Aorta (tissue), 5 donors: ENCODE results near the gene UBL4A. TPM values are rescaled to one million over a fixed set of nuclear protein-coding genes. Genes with fewer than 3 reads are reported as not detected.
"Not testable (repeated sequence)": the region's sequence is repeated elsewhere in the genome, so short reads cannot be mapped to it uniquely, and the experiment has no call there.

Experiments used
- ATAC-seq: fragments of 200-7000 bp; cut with Tn5 transposase; one replicate; pipeline ENCODE4 v1.9.1; 2022; ENCODE audit warnings: moderate library complexity; ENCODE audit not compliant: low FRiP score
- DNase-seq, 2 donors: peaks; one replicate each; pipeline ENCODE4 v3.0.0-alpha.2; 2020
- H3K27ac ChIP-seq, 2 donors: one replicate each; pipeline ENCODE4 v1.5.1; 2013; ENCODE audit warnings: low read length in 2 of 2, mild to moderate bottlenecking in 2 of 2, moderate library complexity in 2 of 2, control low read depth in 1 of 2, inconsistent platforms in 1 of 2, low read depth in 1 of 2
- H3K27me3 ChIP-seq, 2 donors: one replicate each; pipeline ENCODE4 v1.6.1; 2013; ENCODE audit warnings: control low read depth in 1 of 2, low read length in 1 of 2, mild to moderate bottlenecking in 1 of 2, moderate library complexity in 1 of 2; ENCODE audit not compliant: insufficient read depth in 2 of 2, control insufficient read depth in 1 of 2
- H3K36me3 ChIP-seq, 2 donors: one replicate each; pipeline ENCODE4 v1.6.1; 2013; ENCODE audit warnings: control low read depth in 1 of 2, low read length in 1 of 2, mild to moderate bottlenecking in 1 of 2; ENCODE audit not compliant: insufficient read depth in 2 of 2, control insufficient read depth in 1 of 2
- H3K4me1 ChIP-seq, 2 donors: one replicate each; pipeline ENCODE4 v1.6.1; 2013; ENCODE audit warnings: low read length in 2 of 2, control low read depth in 1 of 2, mild to moderate bottlenecking in 1 of 2, moderate library complexity in 1 of 2; ENCODE audit not compliant: insufficient read depth in 2 of 2, control insufficient read depth in 1 of 2
- H3K4me3 ChIP-seq, 2 donors: one replicate each; pipeline ENCODE4 v1.5.1; 2013; ENCODE audit warnings: low read length in 2 of 2, control low read depth in 1 of 2, mild to moderate bottlenecking in 1 of 2
- H3K9me3 ChIP-seq: one replicate; pipeline ENCODE4 v1.6.1; 2013; ENCODE audit warnings: mild to moderate bottlenecking, low read length; ENCODE audit not compliant: control insufficient read depth
- WGBS, 2 donors: extraction: QIAGEN DNeasy Blood & Tissue Kit; methylation state at CpG; one replicate each; pipeline ENCODE4 v1.1.7; 2013; 5-methylcytosine and 5-hydroxymethylcytosine counted together
- intact Hi-C, 2 donors: fragments of 100-400 bp; cut with DNase I; formaldehyde crosslinking; loops; one replicate each; pipeline versions ENCODE4 v1.14.2 to v1.15.0; 2022
- polyA plus RNA-seq, 2 donors: library from polyadenylated mRNA; stranded (reverse); fragments of 200-250 nt; gene quantifications; one replicate each; pipeline ENCODE4 v1.2.3, GENCODE V29; 2013
- total RNA-seq, 2 donors: library from RNA; stranded (reverse); fragmentation: NEBNext Ultra II Directional; extraction: Animal tissue kit (Norgen Biotek cat#: 25700); gene quantifications; one replicate each; pipeline ENCODE4 v1.2.1, GENCODE V29; 2021
- donor health status: healthy with polysubstance abuse.
- donor health status: Bipolar disorder and iron deficiency.
- donor health status: DM: no; HTN: no; CAD: no.
- donor health status: DM: no; HTN: no; CAD: no.
- donor health status: DM: yes; HTN: yes; CAD: no.

The UBL4A gene
- total and polyA plus RNA-seq, 4 donors = 20.5 to 27.2 (median 25.5) TPM

DNA sequence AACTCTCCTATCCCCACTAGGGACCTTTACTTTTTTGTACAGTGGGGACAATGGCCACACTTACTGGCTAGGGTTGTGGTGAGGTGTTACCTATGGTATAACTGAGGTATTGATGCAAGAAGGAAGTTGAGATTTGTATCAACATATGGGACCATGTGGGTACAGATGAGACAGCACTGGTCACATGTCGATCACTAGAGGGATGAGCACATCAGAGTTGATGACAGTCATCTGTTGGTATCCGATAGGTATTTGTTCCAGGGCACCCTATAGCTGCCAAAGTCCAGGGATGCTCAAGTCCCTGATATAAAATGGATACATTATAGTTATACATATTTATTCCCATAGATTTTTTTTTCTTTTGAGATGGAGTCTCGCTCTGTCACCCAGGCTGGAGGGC is 16.6 kb upstream of the UBL4A start:
- Histone ChIP-seq H3K27me3 (no peaks in the 10 kb centered on the region), H3K9me3 (no peaks in the 10 kb centered on the region), H3K4me3 (no peak overlapping the region), H3K27ac (no peak overlapping the region), H3K36me3 (peaks cover 0 to 4% of the 10 kb centered on the region in 2 donors), H3K4me1 (no peaks in the 10 kb centered on the region)
- intact Hi-C loops = no loop called here
- DNase-seq (no peak), ATAC-seq (no peak)
- WGBS, 2 donors = 91 to 96% methylated on average over 3 of the region's 3 CpGs

- ATAC-seq = no peak
- intact Hi-C loops = no loop called here
- no peaks in the 10 kb centered on the region for H3K27me3 ChIP-seq
- 85 to 91% methylated on average over 8 of the region's 8 CpGs for WGBS, 2 donors
- no peaks in the 10 kb centered on the region for H3K9me3 ChIP-seq
- no peak overlapping the region for H3K4me3 ChIP-seq
- H3K36me3 ChIP-seq = no peaks in the 10 kb centered on the region
- no peak for DNase-seq
- H3K4me1 ChIP-seq = no peaks in the 10 kb centered on the region
- no peak overlapping the region for H3K27ac ChIP-seq
Measured at GRCh38 chrX:154502098-154502497, 15.7 kb upstream of the UBL4A start.

GRCh38 chrX:154501423-154501822 is 15.0 kb upstream of the UBL4A start:
- H3K9me3 ChIP-seq, ATAC-seq, H3K27me3 ChIP-seq, DNase-seq, intact Hi-C loops, H3K4me1 ChIP-seq, H3K27ac ChIP-seq, H3K4me3 ChIP-seq, H3K36me3 ChIP-seq: not testable (repeated sequence)
- WGBS, 2 donors = 83 to 91% methylated on average over 7 of the region's 7 CpGs

- DNase-seq, H3K4me1 ChIP-seq, H3K27ac ChIP-seq, H3K27me3 ChIP-seq, intact Hi-C loops, H3K4me3 ChIP-seq, H3K9me3 ChIP-seq, H3K36me3 ChIP-seq, ATAC-seq: not testable (repeated sequence)
- whole genome bisulfite sequencing, 2 donors = 82 to 86% methylated on average over 4 of the region's 4 CpGs
Measured at GRCh38 chrX:154496591-154497137, 10.2 kb upstream of the UBL4A start.

DNA sequence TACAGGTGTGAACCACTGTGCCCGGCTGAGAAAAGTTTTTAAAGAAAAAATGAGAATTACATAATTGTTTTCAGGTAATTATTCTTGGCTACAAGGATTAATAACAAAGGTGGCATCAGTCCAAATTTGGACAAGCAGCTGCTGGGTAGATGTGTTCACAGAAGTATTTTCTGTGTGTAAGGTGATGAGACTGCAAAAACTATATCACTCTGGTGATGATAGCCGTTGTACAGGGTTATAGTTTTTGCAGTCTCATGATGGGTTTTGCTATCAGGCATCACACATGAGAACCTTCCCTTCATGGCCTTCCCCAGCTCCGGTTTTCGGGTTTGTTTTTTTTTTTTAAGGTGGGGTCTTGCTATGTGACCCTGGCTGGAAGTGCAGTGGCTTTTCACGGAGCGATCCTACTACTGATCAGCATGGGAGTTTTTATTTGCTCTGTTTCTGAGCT is 9.1 kb upstream of the UBL4A start:
- Histone ChIP-seq H3K9me3 (no peaks in the 10 kb centered on the region), H3K27ac (no peak overlapping the region), H3K4me3 (no peak overlapping the region), H3K4me1 (no peaks in the 10 kb centered on the region), H3K36me3 (no peaks in the 10 kb centered on the region), H3K27me3 (no peaks in the 10 kb centered on the region)
- ATAC-seq (no peak), DNase-seq (no peak)
- intact Hi-C loops = no loop called here
- WGBS, 2 donors = 76 to 77% methylated on average over 6 of the region's 6 CpGs

GRCh38 chrX:154494715-154495114 is 8.3 kb upstream of the UBL4A start:
- ATAC-seq (no peak), DNase-seq (no peak)
- H3K9me3 ChIP-seq = no peaks in the 10 kb centered on the region
- H3K36me3 ChIP-seq = no peaks in the 10 kb centered on the region
- intact Hi-C loops = no loop called here
- no peak overlapping the region for H3K4me3 ChIP-seq
- peaks cover 0 to 1% of the 10 kb centered on the region in 2 donors for H3K27me3 ChIP-seq
- no peak overlapping the region for H3K27ac ChIP-seq
- WGBS, 2 donors = 69 to 75% methylated on average over 3 of the region's 3 CpGs
- H3K4me1 ChIP-seq = no peaks in the 10 kb centered on the region

DNA sequence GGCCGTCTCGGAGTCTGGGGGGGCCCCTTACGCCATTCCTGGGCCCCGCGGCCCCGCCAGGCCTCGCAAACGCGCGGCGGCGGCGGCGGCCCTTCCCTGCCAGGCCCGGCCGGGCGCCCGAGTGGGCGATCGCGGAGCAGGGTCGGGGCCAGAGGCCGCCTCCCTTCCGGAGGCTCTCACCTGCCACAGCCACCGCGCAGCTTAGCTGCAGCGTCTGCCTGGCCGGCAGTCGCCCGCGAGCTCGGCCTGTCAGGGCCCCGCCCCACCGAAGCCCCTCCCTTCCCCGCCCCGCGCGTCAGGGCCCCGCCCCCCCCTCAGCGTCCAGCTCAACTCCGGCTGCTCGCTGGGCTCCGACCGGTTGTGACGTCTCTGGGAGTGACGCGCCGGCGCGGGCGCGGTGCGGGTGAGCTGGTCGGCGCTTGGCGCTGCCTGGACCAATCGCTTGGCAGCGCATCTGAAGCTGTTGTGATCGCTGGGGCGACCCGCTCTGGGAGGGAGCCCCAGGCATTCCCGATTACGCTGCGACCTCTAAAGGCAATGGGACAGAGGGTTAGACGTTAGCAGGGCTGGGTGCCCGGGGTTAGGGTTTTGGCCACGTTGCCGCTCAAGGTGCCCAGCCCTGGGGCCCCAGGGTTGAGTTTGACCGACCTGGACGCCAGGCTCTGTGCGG is 4.1 kb upstream of the UBL4A start, which contains the start of gene SLC10A3:
Gene SLC10A3 (minus strand): TSS at position 216 of the 670 bp plus-strand sequence. CDS start 1,689 bp downstream, outside the sequence.
- peak within 1 kb of the TSS; percentile 51 to 91 for H3K27ac ChIP-seq
- DNase-seq = peak; percentile 96 to 97
- H3K4me3 ChIP-seq = peak within 1 kb of the TSS; percentile 56 to 61
- H3K4me1 ChIP-seq = no peaks in the 10 kb centered on the region
- no peaks in the 10 kb centered on the region for H3K9me3 ChIP-seq
- ATAC-seq = peak; percentile 93
- intact Hi-C loops = loop anchor here in 1 of 2 donors (1.0 kb wide), 1 partner anchor 26 kb away; the partner anchor contains the start of gene FAM3A
- H3K27me3 ChIP-seq = peaks cover 0 to 1% of the 10 kb centered on the region in 2 donors
- WGBS, 2 donors = 1 to 28% methylated on average over 40 to 71 of the region's 71 CpGs
- H3K36me3 ChIP-seq = no peaks in the 10 kb centered on the region

- WGBS, 2 donors = 0 to 21% methylated on average over 18 to 19 of the region's 19 CpGs
- no peaks in the 10 kb centered on the region for H3K36me3 ChIP-seq
- peak overlapping the region; percentile 51 to 82 for H3K27ac ChIP-seq
- no peaks in the 10 kb centered on the region for H3K4me1 ChIP-seq
- ATAC-seq (peak; percentile 3), DNase-seq (peak in 1 of 2 donors; percentile 62)
- peaks cover 0 to 1% of the 10 kb centered on the region in 2 donors for H3K27me3 ChIP-seq
- H3K4me3 ChIP-seq = peak overlapping the region; percentile 21 to 61
- intact Hi-C loops = loop anchor here in 1 of 2 donors (1.0 kb wide), 1 partner anchor 26 kb away; the partner anchor contains the start of gene FAM3A
- H3K9me3 ChIP-seq = no peaks in the 10 kb centered on the region
Measured at GRCh38 chrX:154490021-154490413, 3.6 kb upstream of the UBL4A start.

DNA sequence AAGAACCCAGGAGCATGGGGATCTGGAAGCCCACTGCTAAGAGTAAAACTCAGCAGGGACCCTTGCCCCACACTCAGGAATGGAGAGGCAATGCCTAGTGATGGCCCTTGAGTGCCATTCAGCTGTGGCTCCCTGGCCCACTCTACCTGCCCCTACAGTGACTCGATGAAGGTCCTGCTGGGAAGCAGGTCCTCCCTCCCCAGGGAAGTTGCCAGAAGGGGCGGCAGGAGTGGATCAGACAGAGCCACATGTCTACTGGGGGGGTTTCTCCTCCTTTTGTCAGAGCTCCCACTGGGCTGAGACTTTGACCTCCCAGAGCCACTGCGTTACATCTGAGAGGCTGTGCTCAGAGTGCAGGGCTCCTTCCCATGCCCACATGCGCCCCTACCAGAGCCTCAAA is 2.8 kb upstream of the UBL4A start:
- ATAC-seq = no peak
- intact Hi-C loops = no loop called here
- Histone ChIP-seq H3K36me3 (no peaks in the 10 kb centered on the region), H3K27me3 (peaks cover 0 to 1% of the 10 kb centered on the region in 2 donors), H3K4me3 (no peak overlapping the region), H3K9me3 (no peaks in the 10 kb centered on the region), H3K27ac (peak overlapping the region in 1 of 2 donors; percentile 14), H3K4me1 (no peaks in the 10 kb centered on the region)
- WGBS, 2 donors = 46 to 59% methylated on average over 4 of the region's 4 CpGs
- DNase-seq = no peak
